Fibroblast of the aortic adventitia (primary cell): ENCODE data around the gene PSMB10. TPM values are rescaled to one million over a fixed set of nuclear protein-coding genes. Genes with fewer than 3 reads are reported as not detected.
A peak's percentile ranks its signal among the peaks of the same experiment; 100 is the strongest.
"Not testable (repeated sequence)": the region's sequence is repeated elsewhere in the genome, so short reads cannot be mapped to it uniquely, and the experiment has no call there.

ENCODE experiments used
- DNase-seq: peaks from one replicate; pipeline ENCODE4 v3.0.0-alpha.2; 2010; ENCODE audit warnings: low read depth
- H3K4me3 ChIP-seq: 2 replicates; pipeline ENCODE4 v1.5.1; 2011; ENCODE audit warnings: low read depth, mild to moderate bottlenecking, control low read depth, low read length, moderate library complexity
- total RNA-seq: library from RNA; depleted of rRNA; stranded (reverse); fragments of >200 nt; gene quantifications from 2 replicates; pipeline ENCODE4 v1.2.3, GENCODE V29; 2012; ENCODE audit warnings: low replicate concordance
- TF ChIP-seq, protein P1 (sequence below): IDR thresholded peaks from 2 replicates; pipeline ENCODE4 v1.5.1; 2011; ENCODE audit warnings: mild to moderate bottlenecking, low read length, control low read depth, inconsistent platforms; ENCODE audit not compliant: insufficient read depth

The PSMB10 gene
- total RNA-seq, 1 donor = 22.7 TPM

DNA sequence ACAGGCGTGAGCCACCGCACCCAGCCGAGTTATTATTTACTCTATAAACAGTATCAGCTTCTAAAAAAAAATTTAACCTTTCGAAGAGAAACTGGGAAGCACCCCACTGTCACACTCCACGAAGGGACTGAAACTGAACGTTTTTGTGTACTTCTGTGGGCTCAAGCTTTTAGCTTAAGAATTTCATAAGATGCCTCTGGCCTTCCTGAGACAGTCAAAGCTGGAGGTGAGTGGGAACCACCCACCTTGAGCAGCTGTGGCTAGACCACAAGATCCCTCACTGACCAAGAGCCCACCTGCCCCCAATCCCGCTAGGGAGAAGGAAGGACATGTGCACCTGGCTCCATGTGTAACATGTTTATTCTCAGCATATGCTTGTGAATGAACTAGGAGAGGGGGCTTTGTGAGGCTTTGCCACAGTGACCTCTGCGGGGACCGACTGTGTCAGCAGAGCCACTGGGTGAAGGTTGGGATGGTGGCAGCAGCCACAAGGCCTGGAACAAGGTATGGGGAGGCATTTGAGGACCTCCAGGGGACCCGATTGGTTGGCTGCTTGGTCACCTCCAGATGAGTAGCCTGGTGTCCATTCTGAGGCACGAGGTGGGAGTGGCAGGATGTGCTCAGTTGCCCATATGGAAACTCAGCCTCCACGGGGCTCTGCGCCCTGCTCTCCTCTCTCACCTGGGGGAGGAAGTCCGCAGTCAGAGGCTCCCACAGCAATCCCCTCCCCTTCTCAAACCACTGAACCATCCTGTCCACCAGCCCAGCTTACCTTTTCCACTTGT lies 38.9 kb upstream of the PSMB10 start:
- no peak for DNase-seq
- TF ChIP-seq, protein P1, sequence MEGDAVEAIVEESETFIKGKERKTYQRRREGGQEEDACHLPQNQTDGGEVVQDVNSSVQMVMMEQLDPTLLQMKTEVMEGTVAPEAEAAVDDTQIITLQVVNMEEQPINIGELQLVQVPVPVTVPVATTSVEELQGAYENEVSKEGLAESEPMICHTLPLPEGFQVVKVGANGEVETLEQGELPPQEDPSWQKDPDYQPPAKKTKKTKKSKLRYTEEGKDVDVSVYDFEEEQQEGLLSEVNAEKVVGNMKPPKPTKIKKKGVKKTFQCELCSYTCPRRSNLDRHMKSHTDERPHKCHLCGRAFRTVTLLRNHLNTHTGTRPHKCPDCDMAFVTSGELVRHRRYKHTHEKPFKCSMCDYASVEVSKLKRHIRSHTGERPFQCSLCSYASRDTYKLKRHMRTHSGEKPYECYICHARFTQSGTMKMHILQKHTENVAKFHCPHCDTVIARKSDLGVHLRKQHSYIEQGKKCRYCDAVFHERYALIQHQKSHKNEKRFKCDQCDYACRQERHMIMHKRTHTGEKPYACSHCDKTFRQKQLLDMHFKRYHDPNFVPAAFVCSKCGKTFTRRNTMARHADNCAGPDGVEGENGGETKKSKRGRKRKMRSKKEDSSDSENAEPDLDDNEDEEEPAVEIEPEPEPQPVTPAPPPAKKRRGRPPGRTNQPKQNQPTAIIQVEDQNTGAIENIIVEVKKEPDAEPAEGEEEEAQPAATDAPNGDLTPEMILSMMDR = no peak
- no peak overlapping the region for H3K4me3 ChIP-seq

DNA sequence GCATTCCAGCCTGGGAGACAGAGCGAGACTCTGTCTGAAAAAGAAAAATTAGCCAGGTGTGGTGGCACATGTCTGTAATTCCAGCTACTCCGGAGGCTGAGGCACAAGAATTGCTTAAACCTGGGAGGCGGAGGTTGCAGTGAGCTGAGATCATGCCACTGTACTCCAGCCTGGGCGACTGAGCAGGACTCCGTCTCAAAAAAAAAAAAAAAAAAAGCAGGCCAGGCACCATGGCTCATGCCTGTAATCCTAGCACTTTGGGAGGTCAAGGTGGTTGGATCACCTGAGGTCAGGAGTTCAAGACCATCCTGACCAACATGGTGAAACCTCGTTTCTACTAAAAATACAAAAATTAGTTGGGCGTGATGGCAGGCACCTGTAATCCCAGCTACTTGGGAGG lies 35.6 kb upstream of the PSMB10 start:
- DNase-seq, H3K4me3 ChIP-seq: not testable (repeated sequence)

DNA sequence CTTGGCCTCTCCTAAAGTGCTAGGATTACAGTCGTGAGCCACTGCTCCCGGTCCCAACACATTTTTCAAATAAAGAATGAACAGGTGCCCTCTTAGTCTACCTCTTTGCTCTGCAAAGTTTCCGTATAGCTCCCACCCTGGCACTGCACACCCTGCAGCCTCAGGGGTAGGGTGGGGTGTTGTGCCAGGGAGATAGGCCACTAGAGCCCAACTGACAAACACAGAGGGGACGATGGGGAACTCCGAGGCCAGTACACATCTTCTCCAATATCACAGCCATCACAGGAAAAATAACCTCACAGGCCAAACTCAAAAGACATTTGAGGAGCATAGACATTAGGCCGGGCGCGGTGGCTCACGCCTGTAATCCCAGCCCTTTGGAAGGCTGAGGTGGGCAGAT lies 34.5 kb upstream of the PSMB10 start:
- no peak overlapping the region for H3K4me3 ChIP-seq
- TF ChIP-seq, protein P1 = no peak
- no peak for DNase-seq

DNA sequence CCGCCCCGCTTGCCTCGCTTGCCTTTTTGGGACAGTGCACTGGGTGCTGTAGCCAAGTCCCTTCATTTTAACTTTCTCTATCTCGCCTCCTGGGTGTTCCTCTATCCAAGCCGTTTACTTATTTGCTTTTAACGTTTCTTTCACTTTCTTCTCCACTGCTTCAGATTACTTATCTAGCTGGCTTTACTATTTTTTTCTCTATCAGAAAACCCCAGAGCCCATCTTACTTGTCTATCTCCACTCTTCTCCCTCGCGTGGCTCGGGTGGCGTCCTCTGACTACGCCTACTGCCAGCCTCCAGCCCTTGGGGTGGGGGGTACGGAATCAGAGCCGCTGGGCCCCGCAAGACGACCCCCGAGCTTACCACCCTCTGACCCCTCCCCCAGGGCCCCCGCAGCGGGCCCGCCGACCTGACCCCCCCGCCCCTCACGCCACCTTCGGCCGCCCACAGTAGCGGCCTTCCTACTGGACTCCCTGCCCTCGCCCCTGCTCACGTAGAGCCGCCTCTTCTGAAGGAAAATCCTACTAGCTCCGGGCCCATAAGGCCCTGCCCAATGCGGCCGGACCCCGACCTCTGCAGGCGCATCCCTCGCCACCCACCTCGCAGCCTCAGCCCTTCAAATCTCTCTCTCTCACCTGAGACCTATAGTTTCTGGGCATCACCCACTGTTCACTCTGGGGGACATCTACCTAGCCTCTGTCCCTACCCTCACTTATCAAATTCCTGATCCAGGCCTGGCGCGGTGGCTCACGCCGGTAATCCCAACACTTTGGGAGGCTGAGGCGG lies 32.8 kb upstream of the PSMB10 start:
- peak; percentile 22 for DNase-seq
- peak overlapping the region; percentile 89 for H3K4me3 ChIP-seq
- TF ChIP-seq, protein P1 = no peak

DNA sequence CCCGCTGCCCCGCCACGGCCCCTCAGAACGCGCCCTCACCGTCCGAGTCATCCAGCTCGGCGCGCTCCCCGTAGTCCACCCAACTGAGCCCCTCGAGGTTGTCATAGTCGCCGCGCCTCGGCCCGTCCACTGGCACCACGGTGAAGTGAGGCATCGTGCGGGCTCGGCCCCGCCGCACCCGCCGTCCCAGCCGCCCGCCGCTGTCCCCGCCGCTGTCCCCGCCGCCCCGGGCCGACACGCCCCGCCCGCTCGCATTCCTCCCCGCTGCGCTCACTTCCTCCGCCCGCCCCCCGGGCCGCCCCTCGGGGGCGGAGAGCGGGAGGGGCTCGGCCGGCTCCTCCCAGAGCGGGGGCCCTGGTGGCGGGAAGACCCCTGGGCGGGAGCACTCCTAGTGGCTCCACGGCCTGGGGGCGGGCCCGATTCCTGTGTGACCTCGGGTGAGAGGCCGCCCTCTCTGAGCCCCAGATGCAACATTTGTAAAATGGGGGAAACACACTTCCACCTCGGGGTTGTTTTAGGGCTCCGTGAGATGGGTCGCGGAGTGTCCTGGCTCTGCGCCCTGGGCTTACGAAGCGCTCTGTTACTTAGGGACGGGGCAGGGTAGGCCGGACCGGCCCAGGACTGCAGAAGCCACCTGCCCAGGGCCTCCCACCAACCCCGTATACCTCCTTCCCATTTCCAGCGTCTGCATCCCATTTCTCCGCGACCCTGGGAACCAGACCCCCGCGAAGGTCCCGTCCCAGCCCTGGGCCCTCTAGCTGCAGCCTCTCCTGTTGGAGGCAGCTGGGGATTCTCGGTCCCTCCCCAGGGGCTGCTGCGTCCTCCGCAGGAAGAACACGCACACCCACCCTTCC lies 32.0 kb upstream of the PSMB10 start, which contains the start of gene SLC12A4:
SLC12A4 (minus strand) TSS at position 238 of the 854 bp plus-strand sequence; CDS start at position 154, 84 bp downstream.
- DNase-seq = peak; percentile 57
- TF ChIP-seq, protein P1 = peak; percentile 10
- H3K4me3 ChIP-seq = peak within 1 kb of the TSS; percentile 89

DNA sequence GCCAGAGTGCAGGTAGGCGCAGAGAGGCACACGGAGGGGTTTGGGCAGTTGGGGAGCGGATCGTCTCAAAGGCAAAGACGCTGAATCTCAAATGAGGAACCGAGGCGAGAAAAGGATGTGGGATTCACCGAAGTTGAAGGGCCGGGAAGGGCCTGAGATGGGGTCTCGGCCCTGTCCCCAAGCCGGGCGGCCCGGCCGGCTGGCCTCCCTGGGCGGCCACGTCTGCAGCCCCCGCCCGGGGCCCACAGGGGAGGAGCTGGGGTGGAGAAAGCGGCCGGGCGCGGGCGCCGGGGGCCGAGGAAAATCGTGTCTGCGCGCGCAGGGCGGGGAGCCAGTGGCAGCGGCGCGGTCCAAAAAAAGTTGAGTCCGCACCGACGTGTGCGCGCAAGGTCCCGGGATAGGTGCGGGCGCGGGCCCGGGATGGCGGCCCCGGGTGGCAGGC lies 31.3 kb upstream of the PSMB10 start:
- peak overlapping the region; percentile 89 for H3K4me3 ChIP-seq
- DNase-seq = peak; percentile 32
- TF ChIP-seq, protein P1 = no peak
